RWPE2 (cell line): Measurements from ENCODE around the gene HYAL1.
A peak's percentile ranks its signal among the peaks of the same experiment; 100 is the strongest.

Experiments
- ATAC-seq: fragments of 200-7000 bp; cut with Tn5 transposase; 3 replicates; pipeline ENCODE4 v1.9.1; 2021; ENCODE audit warnings: low read depth
- DNase-seq: peaks from one replicate; pipeline ENCODE4 v3.0.0-alpha.2; 2020; ENCODE audit warnings: low spot score
- H3K27ac ChIP-seq: fragments of 450-650 bp; 2 replicates; pipeline ENCODE4 v1.5.1; 2017; ENCODE audit warnings: mild to moderate bottlenecking; ENCODE audit not compliant: poor library complexity, severe bottlenecking
- H3K27me3 ChIP-seq: fragments of 250-450 bp; sonication (Bioruptor Pico); 2 replicates; pipeline ENCODE4 v1.5.1; 2021; ENCODE audit warnings: mild to moderate bottlenecking, moderate library complexity; ENCODE audit not compliant: insufficient read depth, poor library complexity, severe bottlenecking
- H3K36me3 ChIP-seq: fragments of 250-450 bp; sonication (Bioruptor Pico); 2 replicates; pipeline ENCODE4 v1.5.1; 2020; ENCODE audit warnings: low read depth, mild to moderate bottlenecking, moderate library complexity
- H3K4me1 ChIP-seq: fragments of 250-450 bp; sonication (Bioruptor Pico); 2 replicates; pipeline ENCODE4 v1.5.1; 2021; ENCODE audit warnings: mild to moderate bottlenecking, moderate library complexity; ENCODE audit not compliant: insufficient read depth, poor library complexity, severe bottlenecking
- H3K4me3 ChIP-seq: fragments of 250-450 bp; sonication (Bioruptor Pico); 2 replicates; pipeline ENCODE4 v1.5.1; 2021; ENCODE audit warnings: mild to moderate bottlenecking, moderate library complexity; ENCODE audit not compliant: severe bottlenecking
- H3K9me3 ChIP-seq: fragments of 250-450 bp; sonication (Bioruptor Pico); 2 replicates; pipeline ENCODE4 v1.5.1; 2021; ENCODE audit warnings: mild to moderate bottlenecking, moderate library complexity; ENCODE audit not compliant: severe bottlenecking
- TF ChIP-seq, protein P1 (sequence below): fragments of 450-650 bp; IDR thresholded peaks from one replicate; pipeline ENCODE4 v1.5.1; 2017; ENCODE audit warnings: mild to moderate bottlenecking, moderate library complexity; ENCODE audit not compliant: poor library complexity, severe bottlenecking

HYAL1 gene

DNA sequence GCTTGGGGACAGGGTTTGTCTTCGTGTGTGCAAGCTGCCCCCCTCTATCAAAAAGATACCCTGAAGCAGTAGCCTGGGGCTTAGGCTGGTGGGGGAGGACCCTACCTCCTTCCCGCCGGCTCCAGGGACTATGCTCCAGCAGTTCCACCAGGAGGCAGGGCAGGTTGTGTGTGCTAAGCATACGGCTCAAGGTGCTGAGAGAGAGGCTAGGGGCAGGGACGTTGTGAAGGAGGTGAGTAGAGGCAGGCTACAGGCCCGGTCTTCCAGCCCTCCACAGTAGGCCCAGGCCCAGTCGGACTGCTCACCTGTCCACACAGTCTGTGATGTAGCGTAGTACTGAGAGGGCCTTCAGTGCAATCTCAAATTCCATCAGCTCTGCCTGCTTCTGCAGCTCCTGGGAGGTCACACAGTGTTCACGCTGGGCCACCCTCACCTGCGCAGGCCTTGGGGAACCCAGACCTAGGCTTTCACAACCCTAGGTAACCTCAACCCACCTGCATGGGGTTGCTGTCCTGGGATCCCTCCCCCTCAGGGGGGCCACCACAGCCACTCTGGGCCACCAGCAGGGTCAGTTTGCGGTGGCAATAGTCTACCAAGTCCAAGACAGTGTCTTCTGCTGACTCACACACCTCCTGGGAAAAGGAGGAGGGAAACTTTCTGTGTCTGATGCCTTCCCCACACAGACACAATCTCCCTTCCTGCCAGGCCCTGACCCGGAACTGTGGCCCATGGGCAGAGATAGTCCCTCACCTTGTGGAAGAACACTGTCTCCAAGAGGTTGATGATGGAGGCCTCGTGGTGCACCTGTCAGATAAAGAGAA, 39.6 kb upstream of the HYAL1 start:
- H3K27ac ChIP-seq: no peak overlapping the region
- H3K36me3 ChIP-seq: peaks cover 5% of the 10 kb centered on the region; the same call in 1 of the 2 replicates
- no peak overlapping the region for H3K4me3 ChIP-seq
- ATAC-seq (no peak), DNase-seq (no peak)
- peaks cover 8% of the 10 kb centered on the region for H3K4me1 ChIP-seq
- no peaks in the 10 kb centered on the region for H3K27me3 ChIP-seq
- TF ChIP-seq, protein P1, sequence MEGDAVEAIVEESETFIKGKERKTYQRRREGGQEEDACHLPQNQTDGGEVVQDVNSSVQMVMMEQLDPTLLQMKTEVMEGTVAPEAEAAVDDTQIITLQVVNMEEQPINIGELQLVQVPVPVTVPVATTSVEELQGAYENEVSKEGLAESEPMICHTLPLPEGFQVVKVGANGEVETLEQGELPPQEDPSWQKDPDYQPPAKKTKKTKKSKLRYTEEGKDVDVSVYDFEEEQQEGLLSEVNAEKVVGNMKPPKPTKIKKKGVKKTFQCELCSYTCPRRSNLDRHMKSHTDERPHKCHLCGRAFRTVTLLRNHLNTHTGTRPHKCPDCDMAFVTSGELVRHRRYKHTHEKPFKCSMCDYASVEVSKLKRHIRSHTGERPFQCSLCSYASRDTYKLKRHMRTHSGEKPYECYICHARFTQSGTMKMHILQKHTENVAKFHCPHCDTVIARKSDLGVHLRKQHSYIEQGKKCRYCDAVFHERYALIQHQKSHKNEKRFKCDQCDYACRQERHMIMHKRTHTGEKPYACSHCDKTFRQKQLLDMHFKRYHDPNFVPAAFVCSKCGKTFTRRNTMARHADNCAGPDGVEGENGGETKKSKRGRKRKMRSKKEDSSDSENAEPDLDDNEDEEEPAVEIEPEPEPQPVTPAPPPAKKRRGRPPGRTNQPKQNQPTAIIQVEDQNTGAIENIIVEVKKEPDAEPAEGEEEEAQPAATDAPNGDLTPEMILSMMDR: no peak
- no peaks in the 10 kb centered on the region for H3K9me3 ChIP-seq

DNA sequence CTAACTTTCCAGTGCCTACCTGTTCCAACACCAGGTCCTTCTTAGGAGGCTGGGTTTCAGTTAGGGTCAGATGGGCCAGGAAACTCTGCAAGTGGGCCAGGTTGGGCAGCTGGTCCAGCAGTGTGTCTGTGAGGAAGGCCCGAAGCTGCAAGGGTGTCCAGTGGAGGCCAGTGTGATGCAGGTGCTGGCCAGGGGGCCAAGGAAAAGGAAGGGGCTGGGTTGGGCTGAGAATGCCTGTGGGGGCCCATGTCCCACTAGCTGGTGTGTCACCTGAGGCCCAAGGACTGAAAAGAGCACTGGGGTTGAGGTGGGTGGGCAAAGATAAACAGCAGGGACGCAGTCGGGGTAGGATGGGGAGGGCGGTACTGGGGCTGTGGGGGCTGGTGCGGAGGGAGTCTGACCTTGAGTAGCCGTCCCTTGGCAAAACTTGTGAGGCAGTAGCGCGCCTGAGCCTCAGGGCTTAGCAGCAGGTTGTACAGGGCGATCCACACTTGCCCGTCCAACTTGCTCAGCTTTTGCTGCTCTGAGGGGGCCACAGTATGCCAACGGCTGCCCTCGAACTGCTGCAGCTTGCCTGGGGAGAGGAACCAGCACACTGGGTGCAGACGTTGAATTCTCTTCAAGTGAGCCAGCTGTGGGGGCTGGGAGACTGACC, 38.7 kb upstream of the HYAL1 start:
- no peaks in the 10 kb centered on the region for H3K9me3 ChIP-seq
- no peak for ATAC-seq
- no peak for DNase-seq
- TF ChIP-seq, protein P1: no peak
- no peaks in the 10 kb centered on the region for H3K27me3 ChIP-seq
- H3K4me1 ChIP-seq: peaks cover 8% of the 10 kb centered on the region
- H3K4me3 ChIP-seq: no peak overlapping the region
- no peaks in the 10 kb centered on the region for H3K36me3 ChIP-seq
- H3K27ac ChIP-seq: no peak overlapping the region

DNA sequence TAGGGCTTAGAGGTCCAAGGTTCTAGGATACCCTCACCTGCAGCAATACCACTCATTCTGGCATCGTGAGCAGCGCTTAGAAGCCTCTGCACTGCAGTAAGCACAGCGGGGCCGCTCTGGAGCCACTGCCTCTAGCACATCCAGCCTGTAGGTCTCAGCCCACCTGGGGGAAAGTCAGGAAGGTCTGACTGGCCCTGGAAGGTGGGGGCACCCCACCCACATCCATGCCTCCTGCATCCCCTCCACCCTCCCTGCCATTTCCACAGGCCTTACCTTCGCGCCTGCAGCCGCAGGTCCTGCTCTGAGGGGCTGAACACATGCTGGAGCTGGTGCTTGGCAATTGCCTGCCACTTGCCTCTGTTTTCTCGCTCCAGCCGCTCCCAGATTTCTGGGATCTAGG, 38.2 kb upstream of the HYAL1 start:
- no peak overlapping the region for H3K4me3 ChIP-seq
- H3K9me3 ChIP-seq: no peaks in the 10 kb centered on the region
- no peak for ATAC-seq
- H3K36me3 ChIP-seq: no peaks in the 10 kb centered on the region
- H3K27ac ChIP-seq: peak overlapping the region; percentile 17
- TF ChIP-seq, protein P1: no peak
- H3K27me3 ChIP-seq: no peaks in the 10 kb centered on the region
- DNase-seq: no peak
- peaks cover 8% of the 10 kb centered on the region for H3K4me1 ChIP-seq

DNA sequence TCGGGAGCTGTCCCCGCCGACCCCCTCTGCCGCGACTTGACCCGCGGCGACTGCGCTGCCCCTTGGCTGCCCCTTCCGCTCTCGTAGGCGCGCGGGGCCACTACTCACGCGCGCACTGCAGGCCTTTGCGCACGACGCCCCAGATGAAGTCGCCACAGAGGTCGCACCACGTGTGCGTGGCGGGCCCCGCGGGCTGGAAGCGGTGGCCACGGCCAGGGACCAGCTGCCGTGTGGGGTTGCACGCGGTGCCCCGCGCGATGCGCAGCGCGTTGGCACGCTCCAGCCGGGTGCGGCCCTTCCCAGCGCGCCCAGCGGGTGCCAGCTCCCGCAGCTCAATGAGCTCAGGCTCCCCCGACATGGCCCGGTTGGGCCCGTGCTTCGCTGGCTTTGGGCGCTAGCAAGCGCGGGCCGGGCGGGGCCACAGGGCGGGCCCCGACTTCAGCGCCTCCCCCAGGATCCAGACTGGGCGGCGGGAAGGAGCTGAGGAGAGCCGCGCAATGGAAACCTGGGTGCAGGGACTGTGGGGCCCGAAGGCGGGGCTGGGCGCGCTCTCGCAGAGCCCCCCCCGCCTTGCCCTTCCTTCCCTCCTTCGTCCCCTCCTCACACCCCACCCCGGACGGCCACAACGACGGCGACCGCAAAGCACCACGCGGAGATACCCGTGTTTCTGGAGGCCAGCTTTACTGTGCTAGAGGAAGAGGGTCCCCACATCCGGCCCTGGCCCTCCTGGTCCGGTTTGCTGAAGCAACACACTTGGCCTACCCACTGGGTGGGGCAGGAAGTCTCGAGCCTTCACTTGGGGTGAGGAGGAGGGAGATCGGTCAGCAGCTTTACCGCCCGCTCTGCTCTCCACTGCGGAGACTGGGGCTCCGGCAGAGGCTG, 37.3 kb upstream of the HYAL1 start, which contains the start of gene RASSF1:
Gene RASSF1, minus strand, starts transcription at position 389 of the 882 bp plus-strand sequence. Its CDS starts 31 bp downstream, at position 358.
- Histone ChIP-seq H3K4me3 (peak within 1 kb of the TSS; percentile 39), H3K27me3 (no peaks in the 10 kb centered on the region), H3K27ac (peak within 1 kb of the TSS; percentile 17), H3K36me3 (peaks cover 8% of the 10 kb centered on the region), H3K9me3 (no peaks in the 10 kb centered on the region), H3K4me1 (peaks cover 10% of the 10 kb centered on the region)
- peak; percentile 37 for ATAC-seq
- TF ChIP-seq, protein P1: no peak
- no peak for DNase-seq
